Neural progenitor cell (in vitro differentiated cells): Measurements from ENCODE around the gene CNTN5.

Experiments used
- EZH2 ChIP-seq: fragments of 200-600 bp; sonication (generic); IDR thresholded peaks from 2 replicates; pipeline ENCODE4 v1.6.1; 2017; ENCODE audit warnings: antibody characterized with exemption, mild to moderate bottlenecking, moderate library complexity
- EZH2phosphoT487 ChIP-seq: fragments of 200-600 bp; sonication (generic); IDR thresholded peaks from 2 replicates; pipeline ENCODE4 v1.6.1; 2017; ENCODE audit warnings: antibody characterized with exemption
- TF ChIP-seq, protein P1 (sequence below): fragments of 200-600 bp; sonication (generic); IDR thresholded peaks from 2 replicates; pipeline ENCODE4 v1.5.1; 2017; ENCODE audit warnings: antibody characterized with exemption, mild to moderate bottlenecking

DNA sequence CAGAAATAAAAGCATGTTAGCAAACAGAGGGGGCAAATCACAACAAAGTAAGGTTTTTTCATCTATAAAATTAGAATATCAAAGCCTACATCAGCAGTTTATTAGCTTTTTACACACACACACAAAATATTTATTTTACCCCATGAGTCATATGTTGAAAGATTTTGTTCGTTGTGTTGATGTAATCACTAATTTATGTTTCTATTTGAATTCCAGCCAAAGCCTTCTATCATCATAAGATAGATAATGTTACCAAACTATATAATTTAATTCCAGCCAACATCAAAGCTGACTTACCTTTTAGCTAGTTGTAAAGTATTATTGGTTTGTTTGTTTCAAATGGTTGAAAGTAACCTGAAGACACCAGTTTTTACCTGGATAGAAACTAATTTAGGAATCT is 1208.3 kb downstream of the CNTN5 start:
- TF ChIP-seq, protein P1, sequence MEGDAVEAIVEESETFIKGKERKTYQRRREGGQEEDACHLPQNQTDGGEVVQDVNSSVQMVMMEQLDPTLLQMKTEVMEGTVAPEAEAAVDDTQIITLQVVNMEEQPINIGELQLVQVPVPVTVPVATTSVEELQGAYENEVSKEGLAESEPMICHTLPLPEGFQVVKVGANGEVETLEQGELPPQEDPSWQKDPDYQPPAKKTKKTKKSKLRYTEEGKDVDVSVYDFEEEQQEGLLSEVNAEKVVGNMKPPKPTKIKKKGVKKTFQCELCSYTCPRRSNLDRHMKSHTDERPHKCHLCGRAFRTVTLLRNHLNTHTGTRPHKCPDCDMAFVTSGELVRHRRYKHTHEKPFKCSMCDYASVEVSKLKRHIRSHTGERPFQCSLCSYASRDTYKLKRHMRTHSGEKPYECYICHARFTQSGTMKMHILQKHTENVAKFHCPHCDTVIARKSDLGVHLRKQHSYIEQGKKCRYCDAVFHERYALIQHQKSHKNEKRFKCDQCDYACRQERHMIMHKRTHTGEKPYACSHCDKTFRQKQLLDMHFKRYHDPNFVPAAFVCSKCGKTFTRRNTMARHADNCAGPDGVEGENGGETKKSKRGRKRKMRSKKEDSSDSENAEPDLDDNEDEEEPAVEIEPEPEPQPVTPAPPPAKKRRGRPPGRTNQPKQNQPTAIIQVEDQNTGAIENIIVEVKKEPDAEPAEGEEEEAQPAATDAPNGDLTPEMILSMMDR, result no peak
- no peak for TF ChIP-seq EZH2phosphoT487
- TF ChIP-seq EZH2, result no peak
